EL (cell line): ENCODE data around the gene C1QTNF12.
"Not testable (repeated sequence)": the region's sequence is repeated elsewhere in the genome, so short reads cannot be mapped to it uniquely, and the experiment has no call there.

Experiments used
- DNase-seq: peaks from one replicate; pipeline ENCODE4 v3.0.0-alpha.2; 2016

C1QTNF12 gene

GRCh38 chr1:1259119-1259488 is 12.6 kb upstream of the C1QTNF12 start:
- no peak for DNase-seq

GRCh38 chr1:1256956-1257871 is 10.7 kb upstream of the C1QTNF12 start:
- DNase-seq = no peak

GRCh38 chr1:1255611-1256010 is 9.1 kb upstream of the C1QTNF12 start:
- no peak for DNase-seq

GRCh38 chr1:1255078-1255477 is 8.6 kb upstream of the C1QTNF12 start:
- DNase-seq = no peak

GRCh38 chr1:1254667-1254998 is 8.1 kb upstream of the C1QTNF12 start:
- DNase-seq = no peak

GRCh38 chr1:1253972-1254666 is 7.6 kb upstream of the C1QTNF12 start:
- DNase-seq = no peak

- no peak for DNase-seq
Measured at GRCh38 chr1:1253314-1253713, 6.8 kb upstream of the C1QTNF12 start.

GRCh38 chr1:1250786-1251284 is 4.3 kb upstream of the C1QTNF12 start:
- DNase-seq = no peak

- not testable (repeated sequence) for DNase-seq
Measured at GRCh38 chr1:1248009-1248913, 1.7 kb upstream of the C1QTNF12 start.

GRCh38 chr1:1247341-1247913 is 905 bp upstream of the C1QTNF12 start:
- no peak for DNase-seq

GRCh38 chr1:1245817-1246576 is 525 bp downstream of the C1QTNF12 start:
- no peak for DNase-seq

GRCh38 chr1:1245178-1245816 is 1.2 kb downstream of the C1QTNF12 start:
- DNase-seq = no peak

GRCh38 chr1:1244192-1244811 is 2.2 kb downstream of the C1QTNF12 start:
- DNase-seq = no peak

- no peak for DNase-seq
Measured at GRCh38 chr1:1243807-1244191, 2.7 kb downstream of the C1QTNF12 start.

GRCh38 chr1:1243266-1243660 is 3.3 kb downstream of the C1QTNF12 start:
- no peak for DNase-seq

- DNase-seq = no peak
Measured at GRCh38 chr1:1242461-1243265, 3.9 kb downstream of the C1QTNF12 start.

GRCh38 chr1:1241588-1242219 is 4.8 kb downstream of the C1QTNF12 start:
- DNase-seq = no peak

- no peak for DNase-seq
Measured at GRCh38 chr1:1240822-1241587, 5.5 kb downstream of the C1QTNF12 start.

- DNase-seq = no peak
Measured at GRCh38 chr1:1240348-1240732, 6.2 kb downstream of the C1QTNF12 start.
